Testis (tissue), 3 donors: Measurements from ENCODE around the gene LAG3. TPM values are rescaled to one million over a fixed set of nuclear protein-coding genes. Genes with fewer than 3 reads are reported as not detected.

Experiments used
- DNase-seq: peaks from one replicate; pipeline ENCODE4 v3.0.0-alpha.2; 2019
- H3K27ac ChIP-seq, 2 donors: fragments of 200-600 bp; sonication (generic); one replicate each; pipeline ENCODE4 v1.5.1; 2019
- H3K27me3 ChIP-seq: fragments of 200-600 bp; sonication (generic); one replicate; pipeline ENCODE4 v1.5.1; 2019
- H3K36me3 ChIP-seq: fragments of 200-600 bp; sonication (generic); one replicate; pipeline ENCODE4 v1.5.1; 2017; ENCODE audit warnings: low read depth; ENCODE audit errors: missing control alignments
- H3K4me1 ChIP-seq: fragments of 200-600 bp; sonication (generic); one replicate; pipeline ENCODE4 v1.5.1; 2019
- H3K4me3 ChIP-seq, 2 donors: fragments of 200-600 bp; sonication (generic); one replicate each; pipeline ENCODE4 v1.5.1; 2017 to 2019
- H3K9me3 ChIP-seq: fragments of 200-600 bp; sonication (generic); one replicate; pipeline ENCODE4 v1.5.1; 2017
- POLR2A ChIP-seq: fragments of 450-650 bp; IDR thresholded peaks from one replicate; pipeline ENCODE4 v1.6.1; 2017; ENCODE audit warnings: antibody characterized with exemption, mild to moderate bottlenecking, moderate library complexity
- WGBS, 2 donors: methylation state at CpG; one replicate each; pipeline ENCODE4 v1.1.5; 2018; 5-methylcytosine and 5-hydroxymethylcytosine counted together
- intact Hi-C: fragments of 100-400 bp; cut with DNase I; formaldehyde crosslinking; loops from one replicate; pipeline ENCODE4 v1.15.1; 2023; ENCODE audit warnings: low total_unique reads
- polyA plus RNA-seq: library from polyadenylated mRNA; stranded (reverse); fragments of 350-450 nt; fragmentation: Illumina TruSeq; extraction: RNeasy Lipid Tissue Mini Kit (QIAGEN cat#74804); gene quantifications from one replicate; pipeline ENCODE4 v1.2.3, GENCODE V29; 2014; ENCODE audit warnings: low read depth, low replicate concordance; ENCODE audit not compliant: insufficient read depth
- total RNA-seq, 2 donors: library from RNA; depleted of rRNA; stranded (reverse); fragments of >200 nt; gene quantifications; one replicate each; pipeline ENCODE4 v1.2.3, GENCODE V29; 2016
- TF ChIP-seq, protein P1 (sequence below), 3 experiments: fragments of 450-650 bp in 2 of 3; fragments of 200-600 bp in 1 of 3; sonication (generic) in 1 of 3; IDR thresholded peaks; one replicate each; pipeline ENCODE4 v1.5.1; 2016 to 2019; ENCODE audit warnings: antibody characterized with exemption in 3 of 3, mild to moderate bottlenecking in 2 of 3, moderate library complexity in 1 of 3

The LAG3 gene
- total and polyA plus RNA-seq, 3 donors from 2014 or later, result 4.1 to 7.1 (median 6.3) TPM

GRCh38 chr12:6765048-6765633 lies 7.2 kb upstream of the LAG3 start:
- 8 to 11% methylated on average over 7 of the region's 7 CpGs for WGBS, 2 donors
- peak overlapping the region; percentile 87 to 96 for H3K27ac ChIP-seq
- DNase-seq, result no peak
- no peaks in the 10 kb centered on the region for H3K9me3 ChIP-seq
- H3K4me3 ChIP-seq, result peak overlapping the region in 1 of 2 donors; percentile 60
- H3K27me3 ChIP-seq, result no peaks in the 10 kb centered on the region
- intact Hi-C loops, result no loop called here
- peaks cover 34% of the 10 kb centered on the region for H3K4me1 ChIP-seq
- no peak for TF ChIP-seq POLR2A
- TF ChIP-seq, protein P1, sequence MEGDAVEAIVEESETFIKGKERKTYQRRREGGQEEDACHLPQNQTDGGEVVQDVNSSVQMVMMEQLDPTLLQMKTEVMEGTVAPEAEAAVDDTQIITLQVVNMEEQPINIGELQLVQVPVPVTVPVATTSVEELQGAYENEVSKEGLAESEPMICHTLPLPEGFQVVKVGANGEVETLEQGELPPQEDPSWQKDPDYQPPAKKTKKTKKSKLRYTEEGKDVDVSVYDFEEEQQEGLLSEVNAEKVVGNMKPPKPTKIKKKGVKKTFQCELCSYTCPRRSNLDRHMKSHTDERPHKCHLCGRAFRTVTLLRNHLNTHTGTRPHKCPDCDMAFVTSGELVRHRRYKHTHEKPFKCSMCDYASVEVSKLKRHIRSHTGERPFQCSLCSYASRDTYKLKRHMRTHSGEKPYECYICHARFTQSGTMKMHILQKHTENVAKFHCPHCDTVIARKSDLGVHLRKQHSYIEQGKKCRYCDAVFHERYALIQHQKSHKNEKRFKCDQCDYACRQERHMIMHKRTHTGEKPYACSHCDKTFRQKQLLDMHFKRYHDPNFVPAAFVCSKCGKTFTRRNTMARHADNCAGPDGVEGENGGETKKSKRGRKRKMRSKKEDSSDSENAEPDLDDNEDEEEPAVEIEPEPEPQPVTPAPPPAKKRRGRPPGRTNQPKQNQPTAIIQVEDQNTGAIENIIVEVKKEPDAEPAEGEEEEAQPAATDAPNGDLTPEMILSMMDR (IDR thresholded peaks at IDR 0.05), result no peak
- no peaks in the 10 kb centered on the region for H3K36me3 ChIP-seq

DNA sequence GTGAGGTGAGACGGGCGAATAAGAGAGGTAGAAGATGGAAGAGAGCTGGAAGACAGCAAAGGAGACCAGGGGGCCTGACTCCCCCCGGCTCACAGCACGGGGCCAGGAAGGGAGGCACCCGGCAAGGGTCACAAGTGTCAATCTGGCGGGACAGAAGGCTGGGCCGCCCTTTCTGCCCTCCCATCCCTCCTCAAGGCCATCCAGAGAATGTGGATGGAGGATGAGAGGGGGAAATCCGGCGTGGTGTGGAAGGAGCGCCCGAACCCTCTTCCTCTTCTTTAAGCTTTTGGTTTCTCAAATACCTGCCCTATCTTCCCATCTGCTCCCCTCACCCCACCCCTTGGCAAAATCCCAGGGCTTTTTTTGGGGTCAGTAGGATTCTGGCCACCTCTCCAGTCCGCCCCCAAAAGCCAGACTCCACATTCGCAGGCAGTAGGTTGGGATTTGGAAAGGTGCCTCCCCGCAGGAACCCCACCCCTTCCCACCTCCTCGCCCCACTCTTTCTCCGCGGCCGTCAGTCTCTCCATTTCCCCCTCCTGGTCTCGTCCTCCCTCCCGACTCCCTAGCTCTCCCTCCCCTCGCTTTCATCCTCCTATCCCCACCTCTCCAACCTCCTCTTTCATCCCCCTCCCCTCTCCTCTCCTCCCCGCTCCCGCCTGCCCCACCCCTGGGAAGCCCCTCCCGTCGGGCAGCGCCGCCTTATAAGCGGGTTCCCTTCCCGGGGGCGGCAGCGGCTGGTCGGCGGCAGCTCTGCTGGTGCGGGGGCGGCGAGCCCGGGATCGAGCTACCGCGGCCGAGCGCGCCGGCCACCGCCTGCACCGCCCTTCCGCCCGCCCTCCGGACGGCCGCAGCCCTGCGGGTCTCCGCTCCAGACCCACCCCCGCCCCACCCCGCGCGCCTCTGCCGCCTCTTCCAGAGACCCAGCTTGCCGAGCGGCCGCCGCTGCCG lies 6.4 kb upstream of the LAG3 start, which contains the start of gene PTMS:
Gene PTMS, plus strand, starts transcription at position 730 of the 948 bp plus-strand sequence. CDS start 343 bp downstream, outside the sequence.
- DNase-seq, result peak; percentile 69
- Histone ChIP-seq H3K4me1 (peaks cover 41% of the 10 kb centered on the region), H3K27ac (peak within 1 kb of the TSS; percentile 87 to 96), H3K4me3 (peak within 1 kb of the TSS; percentile 72 to 93), H3K27me3 (no peaks in the 10 kb centered on the region), H3K9me3 (no peaks in the 10 kb centered on the region), H3K36me3 (no peaks in the 10 kb centered on the region)
- no peak for TF ChIP-seq POLR2A
- TF ChIP-seq, protein P1 (IDR thresholded peaks at IDR 0.05), result no peak
- 1% methylated on average over 37 to 53 of the region's 63 CpGs for WGBS, 2 donors
- intact Hi-C loops, result no loop called here

DNA sequence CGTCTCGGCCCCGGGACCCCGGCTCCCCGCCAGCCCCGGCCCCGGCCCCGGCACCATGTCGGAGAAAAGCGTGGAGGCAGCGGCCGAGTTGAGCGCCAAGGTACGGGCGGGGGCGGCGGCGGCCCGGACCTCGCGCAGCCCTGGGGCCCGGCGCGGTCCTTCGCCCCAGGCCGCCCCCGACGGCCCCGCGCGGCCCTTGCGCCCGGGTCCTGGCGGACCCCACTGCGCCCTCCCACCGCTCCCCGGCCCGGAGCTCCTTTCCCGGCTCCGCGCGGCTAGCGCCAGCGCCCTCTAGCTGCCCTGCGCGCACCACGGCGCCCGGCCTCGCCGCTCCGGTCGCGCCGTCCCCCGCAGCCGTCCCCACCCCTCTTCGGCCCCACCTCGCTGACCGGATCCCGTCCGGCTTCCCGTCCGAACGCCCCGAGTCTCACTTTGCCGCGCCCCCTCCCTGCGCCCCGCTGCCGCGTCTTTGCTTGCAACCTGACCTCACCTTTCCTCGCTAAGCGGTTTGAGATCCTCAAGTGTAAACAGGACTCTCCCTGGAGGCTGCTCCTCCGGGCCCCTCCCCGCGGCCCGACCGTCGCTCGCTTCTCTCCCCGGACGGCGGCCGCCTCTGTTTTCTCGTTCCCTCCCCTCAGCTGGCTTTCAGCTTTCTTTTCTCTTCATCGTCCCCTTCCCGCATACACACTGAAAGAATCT lies 5.5 kb upstream of the LAG3 start:
- TF ChIP-seq POLR2A, result no peak
- TF ChIP-seq, protein P1 (IDR thresholded peaks at IDR 0.05), result peak; percentile 44 to 71 (median 64)
- Histone ChIP-seq H3K4me3 (peak overlapping the region; percentile 72 to 93), H3K27me3 (no peaks in the 10 kb centered on the region), H3K9me3 (no peaks in the 10 kb centered on the region), H3K4me1 (peaks cover 50% of the 10 kb centered on the region), H3K36me3 (no peaks in the 10 kb centered on the region), H3K27ac (peak overlapping the region; percentile 67 to 96)
- peak; percentile 76 for DNase-seq
- WGBS, 2 donors, result 1% methylated on average over 22 to 64 of the region's 88 CpGs
- intact Hi-C loops, result no loop called here

- Histone ChIP-seq H3K4me1 (peaks cover 52% of the 10 kb centered on the region), H3K9me3 (no peaks in the 10 kb centered on the region), H3K36me3 (no peaks in the 10 kb centered on the region), H3K27me3 (no peaks in the 10 kb centered on the region), H3K27ac (peak overlapping the region; percentile 67 to 96), H3K4me3 (peak overlapping the region; percentile 72 to 93)
- intact Hi-C loops, result no loop called here
- TF ChIP-seq, protein P1 (IDR thresholded peaks at IDR 0.05), result no peak
- TF ChIP-seq POLR2A, result no peak
- WGBS, 2 donors, result 4 to 6% methylated on average over 24 to 44 of the region's 44 CpGs
- peak; percentile 34 for DNase-seq
Measured at GRCh38 chr12:6767353-6768319, 4.7 kb upstream of the LAG3 start.
